Measurements from ENCODE around the gene BTBD1.

BTBD1 gene

DNA sequence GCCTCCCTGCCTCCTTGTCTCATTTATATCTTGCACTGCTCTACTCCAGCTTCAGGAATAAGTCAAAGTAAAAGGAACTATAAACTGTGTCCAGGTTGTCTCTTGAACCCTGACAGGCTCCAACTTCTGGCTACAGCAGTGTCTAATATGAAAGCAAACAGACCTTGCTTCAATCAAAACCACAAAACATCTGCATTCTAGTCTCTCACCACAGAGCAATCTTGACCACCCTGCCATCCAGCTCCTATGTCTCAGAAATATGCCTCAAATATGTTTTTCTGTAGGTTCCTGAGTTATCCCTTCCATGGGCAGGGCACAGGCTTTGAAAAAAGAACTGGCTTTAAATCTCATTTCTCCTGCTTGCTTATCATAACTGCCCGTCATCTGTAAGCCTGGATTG is 94.1 kb downstream of the BTBD1 start:
- DNase-seq (ENCODE audit: insufficient read length, low spot score) (no peak), FAIRE-seq (no peak)
- no peak for TF ChIP-seq POLR2A (IDR thresholded peaks at IDR 0.05; ENCODE audit: low read depth, low read length)

DNA sequence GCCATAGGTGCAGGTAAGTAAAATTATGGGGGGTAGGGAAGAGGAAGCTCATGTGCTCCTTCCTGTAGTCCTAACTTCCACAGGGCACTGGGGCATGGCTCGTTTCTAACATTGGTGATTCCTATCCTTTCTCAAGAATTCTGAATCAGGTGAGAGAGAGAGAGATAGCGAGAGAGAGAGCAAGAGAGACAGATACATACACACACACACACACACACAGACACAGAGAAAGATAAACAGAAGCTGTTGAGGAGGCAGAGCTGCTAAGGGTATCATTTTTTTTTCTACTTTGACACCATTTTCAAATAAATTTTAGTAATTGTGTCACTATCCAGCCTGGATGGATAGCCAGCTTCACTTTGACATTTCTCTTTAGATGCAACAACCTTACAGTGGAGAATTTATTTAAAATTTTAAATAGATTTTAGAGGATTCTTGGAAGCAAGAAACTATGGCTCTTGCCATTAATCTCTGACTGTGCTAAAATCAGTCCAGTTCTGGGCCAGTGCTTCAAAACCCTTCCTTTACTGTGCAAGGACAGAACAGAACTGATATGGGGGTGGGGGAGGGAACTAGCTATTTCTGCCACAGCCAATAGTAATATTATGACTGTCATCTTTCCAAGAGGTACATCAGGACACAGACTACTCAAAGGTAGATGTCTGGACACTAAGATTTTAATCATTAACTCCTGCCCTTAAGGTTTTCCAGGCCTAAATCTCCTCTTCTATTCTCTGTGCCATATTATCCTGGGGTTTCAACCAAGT is 95.7 kb downstream of the BTBD1 start:
- TF ChIP-seq POLR2A (IDR thresholded peaks at IDR 0.05; ENCODE audit: low read depth, low read length): no peak
- DNase-seq (ENCODE audit: insufficient read length, low spot score): no peak
- no peak for FAIRE-seq

DNA sequence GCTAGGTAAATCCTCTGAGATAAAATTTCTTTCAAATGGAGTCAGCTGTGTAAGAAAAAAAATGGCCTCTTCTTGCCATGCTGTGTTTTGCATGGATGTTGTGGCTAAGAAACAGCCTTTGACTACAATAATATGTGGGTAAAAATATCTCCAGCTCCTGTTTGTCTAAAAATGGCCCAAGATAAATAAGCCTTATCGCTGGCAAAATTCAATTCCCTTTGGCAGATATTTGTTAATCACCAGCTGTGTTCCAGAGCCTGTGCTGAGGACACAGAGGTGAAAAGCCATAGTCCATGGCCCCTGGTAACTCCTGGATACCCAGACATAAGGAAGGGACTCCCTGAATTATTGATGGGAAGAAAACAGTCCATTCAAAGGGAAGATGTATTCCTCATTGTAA is 96.4 kb downstream of the BTBD1 start:
- no peak for TF ChIP-seq POLR2A (IDR thresholded peaks at IDR 0.05; ENCODE audit: low read depth, low read length)
- no peak for DNase-seq (ENCODE audit: insufficient read length, low spot score)
- FAIRE-seq: no peak

DNA sequence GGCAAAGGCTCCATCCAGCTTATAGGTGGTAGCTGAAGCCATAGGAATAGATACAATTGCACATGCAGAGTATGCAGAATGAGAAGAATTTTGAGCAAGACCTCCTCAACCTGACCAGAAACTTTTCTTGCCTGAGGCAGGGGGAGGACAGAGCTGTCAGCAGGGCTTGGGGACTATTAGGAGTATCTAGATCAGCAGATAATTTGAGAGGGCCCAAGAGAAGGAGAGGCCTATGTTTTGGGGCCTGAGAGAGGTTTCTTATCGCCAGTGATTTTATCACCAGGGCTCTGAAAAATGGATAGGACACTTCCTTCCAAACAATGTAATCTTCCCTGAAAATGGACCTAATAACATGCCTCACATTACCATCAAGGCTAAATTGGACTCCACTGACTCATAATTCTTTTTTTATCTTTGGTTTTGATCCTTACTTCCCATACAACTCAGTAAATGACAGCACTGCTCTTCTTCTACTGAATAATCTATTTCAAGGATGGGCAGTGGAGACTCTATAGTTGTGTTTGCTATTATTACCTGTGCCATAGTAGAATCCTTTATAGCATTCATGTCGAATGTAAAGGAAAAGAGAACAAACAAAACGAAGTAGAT is 96.9 kb downstream of the BTBD1 start:
- FAIRE-seq: no peak
- TF ChIP-seq POLR2A (IDR thresholded peaks at IDR 0.05; ENCODE audit: low read depth, low read length): no peak

DNA sequence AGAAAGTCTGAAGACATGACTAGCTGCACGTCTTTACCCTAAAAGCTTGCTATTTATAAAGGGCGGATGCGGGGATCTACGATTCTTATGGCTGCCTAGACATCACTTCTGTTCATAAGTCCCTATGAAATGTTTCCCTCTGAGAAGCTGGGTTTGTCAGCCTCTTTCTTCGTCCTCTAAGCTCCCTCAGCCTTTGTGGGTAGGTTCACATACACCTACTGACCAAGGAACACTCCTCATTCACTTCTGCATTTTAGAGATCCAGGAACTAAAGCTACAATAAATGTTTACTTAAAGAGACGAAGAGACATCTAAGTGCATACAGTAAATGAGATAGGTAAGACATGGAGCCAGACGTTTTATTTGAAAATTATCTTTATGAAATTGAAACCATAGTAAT is 97.7 kb downstream of the BTBD1 start:
- no peak for TF ChIP-seq POLR2A (IDR thresholded peaks at IDR 0.05; ENCODE audit: low read depth, low read length)
- FAIRE-seq (no peak), DNase-seq (ENCODE audit: insufficient read length, low spot score) (no peak)

More for the DNA sequence above, 96.9 kb downstream of the BTBD1 start:
- DNase-seq (ENCODE audit: insufficient read length, low spot score): no peak

GRCh38 chr15:82968066-82968465 is 99.0 kb downstream of the BTBD1 start:
- TF ChIP-seq POLR2A (IDR thresholded peaks at IDR 0.05; ENCODE audit: low read depth, low read length): no peak
- FAIRE-seq (no peak), DNase-seq (ENCODE audit: insufficient read length, low spot score) (no peak)

DNA sequence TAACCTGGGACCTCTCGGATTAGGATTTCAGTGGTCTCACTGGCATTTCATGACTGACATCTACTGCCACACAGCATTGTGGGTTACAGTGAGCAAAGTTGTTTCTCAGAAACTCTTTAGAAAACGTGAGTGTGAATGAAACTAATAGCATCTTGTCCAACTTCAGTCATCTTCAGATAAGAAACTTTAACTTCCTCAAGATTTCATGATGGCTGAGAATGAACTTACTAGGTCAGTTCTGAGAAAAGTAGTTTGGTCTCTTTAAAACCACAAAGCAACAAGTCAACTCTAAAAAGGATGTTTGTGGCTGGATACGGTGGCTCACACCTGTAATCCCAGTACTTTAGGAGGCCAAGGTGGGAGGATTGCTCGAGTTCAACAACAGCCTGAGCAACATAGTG is 100.4 kb downstream of the BTBD1 start:
- DNase-seq (ENCODE audit: insufficient read length, low spot score): no peak
- FAIRE-seq: no peak
- no peak for TF ChIP-seq POLR2A (IDR thresholded peaks at IDR 0.05; ENCODE audit: low read depth, low read length)

Data from H54 (cell line).